CD4-positive, alpha-beta T cell (primary cell): ENCODE results near the gene MTHFR. TPM values are rescaled to one million over a fixed set of nuclear protein-coding genes. Genes with fewer than 3 reads are reported as not detected.

Experiments used
- ATAC-seq: fragments of 200-7000 bp; cut with Tn5 transposase; one replicate; pipeline ENCODE4 v1.10.0; 2022; ENCODE audit warnings: mild to moderate bottlenecking; ENCODE audit not compliant: poor library complexity
- CTCF ChIA-PET: fragments of 350-600 bp; sonication (Branson Sonifier 250); formaldehyde crosslinking; loops from one replicate; lab custom pipeline; 2021; ENCODE audit warnings: antibody characterized with exemption, inconsistent platforms; lab: Charles Lee
- POLR2A ChIA-PET: fragments of 350-600 bp; sonication (Branson Sonifier 250); formaldehyde crosslinking; loops from one replicate; lab custom pipeline; 2021; ENCODE audit warnings: antibody characterized with exemption, inconsistent platforms; lab: Charles Lee
- DNase-seq, 14 experiments: peaks; one replicate each; pipeline ENCODE4 v3.0.0-alpha.2; 2013 to 2020; ENCODE audit warnings: mixed read lengths in 2 of 14
- H3K27ac ChIP-seq, 2 donors: one replicate each; pipeline versions ENCODE4 v1.5.1 to v1.7.0; 2013; ENCODE audit warnings: low read length in 2 of 2, low read depth in 1 of 2, mild to moderate bottlenecking in 1 of 2
- H3K27me3 ChIP-seq, 2 experiments: 1 replicate in 1 of 2; 2 replicates in 1 of 2; pipeline versions ENCODE4 v1.6.1 to v1.7.0; 2013; ENCODE audit warnings: low read length in 2 of 2, control low read depth in 1 of 2, mild to moderate bottlenecking in 1 of 2, moderate library complexity in 1 of 2; ENCODE audit not compliant: insufficient read depth in 2 of 2, control insufficient read depth in 1 of 2
- H3K36me3 ChIP-seq: one replicate; pipeline ENCODE4 v1.6.1; 2013; ENCODE audit warnings: low read length, control low read depth; ENCODE audit not compliant: insufficient read depth
- H3K4me1 ChIP-seq: one replicate; pipeline ENCODE4 v1.6.1; 2013; ENCODE audit warnings: low read length, control low read depth; ENCODE audit not compliant: insufficient read depth
- H3K4me3 ChIP-seq: one replicate; pipeline ENCODE4 v1.5.1; 2013; ENCODE audit warnings: mild to moderate bottlenecking, low read length, moderate library complexity
- H3K9me3 ChIP-seq, 2 experiments: 1 replicate in 1 of 2; 2 replicates in 1 of 2; pipeline versions ENCODE4 v1.6.1 to v1.7.0; 2013; ENCODE audit warnings: low read length in 2 of 2, mild to moderate bottlenecking in 2 of 2, control low read depth in 1 of 2, moderate library complexity in 1 of 2; ENCODE audit not compliant: control insufficient read depth in 1 of 2, insufficient read depth in 1 of 2
- H3K27ac Mint-ChIP-seq: one replicate; pipeline ENCODE4 v1.8.0; 2020; ENCODE audit warnings: mixed read lengths
- H3K27me3 Mint-ChIP-seq: one replicate; pipeline ENCODE4 v1.8.0; 2021; ENCODE audit warnings: mixed read lengths
- H3K36me3 Mint-ChIP-seq: one replicate; pipeline ENCODE4 v1.8.0; 2021; ENCODE audit warnings: low read depth, mixed read lengths
- H3K4me1 Mint-ChIP-seq: one replicate; pipeline ENCODE4 v1.8.0; 2021; ENCODE audit warnings: low read depth, mixed read lengths
- H3K4me3 Mint-ChIP-seq: one replicate; pipeline ENCODE4 v1.8.0; 2020; ENCODE audit warnings: mild to moderate bottlenecking, mixed read lengths
- H3K9me3 Mint-ChIP-seq: one replicate; pipeline ENCODE4 v1.8.0; 2020; ENCODE audit warnings: mixed read lengths
- intact Hi-C, 2 experiments: fragments of 100-400 bp; cut with DNase I in 1 of 2; cut with micrococcal nuclease in 1 of 2; formaldehyde crosslinking; loops; one replicate each; pipeline versions ENCODE4 v1.15.1 to v1.9.0; 2023 to 2025; cut with DNase I, micrococcal nuclease
- total RNA-seq, 174 experiments: library from RNA in 2 of 174; stranded (reverse) in 2 of 174; gene quantifications; one replicate each; pipeline ENCODE4 v1.2.3 and lab custom pipeline; 2021 to 2026
- TF ChIP-seq, protein P1 (sequence below): fragments of 200-600 bp; IDR thresholded peaks from one replicate; pipeline ENCODE4 v1.8.0; 2022; ENCODE audit warnings: antibody characterized with exemption, mild to moderate bottlenecking

MTHFR gene
- total RNA-seq, 2 experiments from 2014 or later = 30.8 to 31.3 TPM

DNA sequence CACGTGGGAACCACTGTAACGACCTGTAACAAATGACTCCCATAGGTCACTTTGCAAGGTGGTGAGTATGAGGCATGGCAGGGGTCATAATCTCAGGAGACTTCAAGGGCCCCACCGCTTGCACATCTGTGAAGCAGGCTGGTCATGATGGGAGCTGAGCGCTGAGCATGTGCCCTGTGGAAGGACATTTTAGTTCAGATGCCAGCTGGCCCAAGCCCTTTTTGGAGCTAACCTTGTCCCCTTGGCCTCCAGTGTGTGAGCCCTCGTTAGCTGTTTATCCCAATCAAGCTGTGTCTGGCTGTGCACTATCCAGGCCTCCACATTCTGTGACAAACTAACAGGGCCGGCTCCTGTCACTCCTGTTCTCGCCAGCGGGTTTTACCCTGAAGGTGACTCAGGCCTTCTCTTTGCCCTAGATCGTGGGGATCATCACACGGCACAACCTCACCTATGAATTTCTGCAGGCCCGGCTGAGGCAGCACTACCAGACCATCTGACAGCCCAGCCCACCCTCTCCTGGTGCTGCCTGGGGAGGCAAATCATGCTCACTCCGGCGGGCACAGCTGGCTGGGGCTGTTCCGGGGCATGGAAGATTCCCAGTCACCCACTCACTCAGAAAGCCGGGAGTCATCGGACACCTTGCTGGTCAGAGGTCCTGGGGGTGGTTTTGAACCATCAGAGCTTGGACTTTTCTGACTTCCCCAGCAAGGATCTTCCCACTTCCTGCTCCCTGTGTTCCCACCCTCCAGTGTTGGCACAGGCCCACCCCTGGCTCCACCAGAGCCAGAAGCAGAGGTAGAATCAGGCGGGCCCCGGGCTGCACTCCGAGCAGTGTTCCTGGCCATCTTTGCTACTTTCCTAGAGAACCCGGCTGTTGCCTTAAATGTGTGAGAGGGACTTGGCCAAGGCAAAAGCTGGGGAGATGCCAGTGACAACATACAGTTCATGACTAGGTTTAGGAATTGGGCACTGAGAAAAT, 34.3 kb upstream of the MTHFR start:
- Mint-ChIP-seq H3K36me3 (peaks cover 73% of the 10 kb centered on the region), H3K4me1 (peaks cover 5% of the 10 kb centered on the region), H3K9me3 (no peaks in the 10 kb centered on the region), H3K27me3 (no peaks in the 10 kb centered on the region), H3K27ac (no peak overlapping the region), H3K4me3 (no peak overlapping the region)
- Histone ChIP-seq H3K4me1 (peaks cover 4% of the 10 kb centered on the region), H3K9me3 (no peaks in the 10 kb centered on the region), H3K27me3 (no peaks in the 10 kb centered on the region), H3K4me3 (no peak overlapping the region), H3K36me3 (peaks cover 60% of the 10 kb centered on the region), H3K27ac (no peak overlapping the region)
- intact Hi-C loops = loop anchor here (2.0 to 5.0 kb wide), 5 partner anchors 67 to 392 kb away; partner anchors contain the start of genes MFN2 (in 1 of the 2) and VPS13D (in 1 of the 2)
- DNase-seq (no peak), ATAC-seq (no peak)
- TF ChIP-seq, protein P1, sequence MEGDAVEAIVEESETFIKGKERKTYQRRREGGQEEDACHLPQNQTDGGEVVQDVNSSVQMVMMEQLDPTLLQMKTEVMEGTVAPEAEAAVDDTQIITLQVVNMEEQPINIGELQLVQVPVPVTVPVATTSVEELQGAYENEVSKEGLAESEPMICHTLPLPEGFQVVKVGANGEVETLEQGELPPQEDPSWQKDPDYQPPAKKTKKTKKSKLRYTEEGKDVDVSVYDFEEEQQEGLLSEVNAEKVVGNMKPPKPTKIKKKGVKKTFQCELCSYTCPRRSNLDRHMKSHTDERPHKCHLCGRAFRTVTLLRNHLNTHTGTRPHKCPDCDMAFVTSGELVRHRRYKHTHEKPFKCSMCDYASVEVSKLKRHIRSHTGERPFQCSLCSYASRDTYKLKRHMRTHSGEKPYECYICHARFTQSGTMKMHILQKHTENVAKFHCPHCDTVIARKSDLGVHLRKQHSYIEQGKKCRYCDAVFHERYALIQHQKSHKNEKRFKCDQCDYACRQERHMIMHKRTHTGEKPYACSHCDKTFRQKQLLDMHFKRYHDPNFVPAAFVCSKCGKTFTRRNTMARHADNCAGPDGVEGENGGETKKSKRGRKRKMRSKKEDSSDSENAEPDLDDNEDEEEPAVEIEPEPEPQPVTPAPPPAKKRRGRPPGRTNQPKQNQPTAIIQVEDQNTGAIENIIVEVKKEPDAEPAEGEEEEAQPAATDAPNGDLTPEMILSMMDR = no peak
- ChIA-PET POLR2A (interaction anchor here (5.3 kb wide), 1 partner anchor 68 kb away, joined by 35 read pairs; no protein-coding TSS in a partner anchor), CTCF (no interaction called here)

DNA sequence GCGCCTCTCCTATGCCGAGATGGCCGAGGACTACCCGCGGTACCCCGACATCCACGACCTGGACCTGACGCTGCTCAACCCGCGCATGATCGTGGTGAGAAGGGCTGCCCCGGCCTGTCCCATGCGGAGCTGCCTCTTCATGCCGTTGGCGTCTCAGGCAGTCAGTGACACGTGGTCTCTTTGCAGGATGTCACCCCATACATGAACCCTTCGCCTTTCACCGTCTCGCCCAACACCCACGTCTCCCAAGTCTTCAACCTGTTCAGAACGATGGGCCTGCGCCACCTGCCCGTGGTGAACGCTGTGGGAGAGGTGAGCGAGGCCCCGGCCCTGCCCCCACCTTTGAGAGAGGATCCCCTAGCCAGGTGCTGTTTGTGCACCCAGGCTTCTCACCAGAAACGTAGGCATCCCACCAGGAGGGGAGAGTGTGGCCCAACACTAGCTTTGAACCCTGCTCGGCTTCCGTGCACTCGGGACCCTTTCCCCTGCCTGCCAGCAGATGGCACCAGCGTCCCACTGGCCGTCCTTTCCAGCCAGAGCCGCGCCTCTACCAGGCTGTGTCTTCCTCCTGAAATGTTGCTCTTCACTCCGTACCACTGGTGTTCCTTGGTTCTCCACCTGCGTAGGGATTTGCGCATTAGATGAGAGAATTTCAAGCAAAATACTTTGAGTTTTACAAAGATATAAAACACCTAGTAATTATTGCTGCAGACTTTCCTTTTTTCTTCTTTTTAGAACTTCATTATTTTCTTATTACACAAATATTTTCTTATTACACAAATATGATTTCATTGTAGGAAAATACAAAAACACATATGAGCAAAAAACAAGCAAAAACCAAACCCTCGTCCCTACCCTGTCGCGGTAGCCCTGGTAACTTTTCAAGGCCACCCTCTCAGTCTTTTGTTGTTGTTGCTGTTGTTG, 32.8 kb upstream of the MTHFR start:
- peak; percentile 55 to 84 (median 70) for DNase-seq
- Mint-ChIP-seq H3K27me3 (no peaks in the 10 kb centered on the region), H3K9me3 (no peaks in the 10 kb centered on the region), H3K4me1 (peaks cover 5% of the 10 kb centered on the region), H3K4me3 (no peak overlapping the region), H3K27ac (no peak overlapping the region), H3K36me3 (peaks cover 82% of the 10 kb centered on the region)
- no peak overlapping the region for H3K27ac ChIP-seq
- CTCF ChIA-PET = interaction anchor here (0.7 to 1.4 kb wide), 3 partner anchors 33 to 72 kb away, joined by 3 to 15 read pairs (median 7); partner anchors contain the start of genes CLCN6 and MTHFR
- intact Hi-C loops = loop anchor here (1.0 to 5.0 kb wide), 9 partner anchors 56 to 394 kb away; partner anchors contain the start of genes MFN2 (in 1 of the 2) and VPS13D (in 1 of the 2)
- POLR2A ChIA-PET = interaction anchor here (0.9 to 5.3 kb wide), 2 partner anchors 33 to 70 kb away, joined by 3 to 35 read pairs; partner anchors contain the start of genes CLCN6 and MTHFR
- H3K4me1 ChIP-seq = peaks cover 4% of the 10 kb centered on the region
- no peak overlapping the region for H3K4me3 ChIP-seq
- TF ChIP-seq, protein P1 = peak; percentile 99
- ATAC-seq = peak; percentile 98
- H3K9me3 ChIP-seq = no peaks in the 10 kb centered on the region
- peaks cover 68% of the 10 kb centered on the region for H3K36me3 ChIP-seq
- no peaks in the 10 kb centered on the region for H3K27me3 ChIP-seq
